ENCODE data around the gene SMAD3.

DNA sequence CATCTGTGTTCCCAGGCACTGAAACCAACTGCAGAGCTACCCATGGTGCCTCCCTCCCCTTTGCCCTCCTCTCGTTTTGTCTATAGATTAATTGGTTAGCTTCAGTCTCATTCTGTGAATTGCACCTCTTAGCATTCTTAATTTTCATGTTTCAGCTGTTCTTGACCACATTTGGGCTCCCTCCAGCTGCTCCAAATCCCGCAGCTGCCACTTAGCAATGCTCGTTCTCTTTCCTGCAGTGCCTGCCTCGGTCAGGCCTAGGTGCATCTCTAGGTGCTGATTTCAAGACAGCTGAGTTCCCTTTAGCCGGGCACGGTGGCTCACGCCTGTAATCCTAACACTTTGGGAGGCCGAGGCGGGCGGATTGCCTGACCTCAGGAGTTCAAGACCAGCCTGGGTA, 47.0 kb upstream of the SMAD3 start:
- TF ChIP-seq, protein P1, sequence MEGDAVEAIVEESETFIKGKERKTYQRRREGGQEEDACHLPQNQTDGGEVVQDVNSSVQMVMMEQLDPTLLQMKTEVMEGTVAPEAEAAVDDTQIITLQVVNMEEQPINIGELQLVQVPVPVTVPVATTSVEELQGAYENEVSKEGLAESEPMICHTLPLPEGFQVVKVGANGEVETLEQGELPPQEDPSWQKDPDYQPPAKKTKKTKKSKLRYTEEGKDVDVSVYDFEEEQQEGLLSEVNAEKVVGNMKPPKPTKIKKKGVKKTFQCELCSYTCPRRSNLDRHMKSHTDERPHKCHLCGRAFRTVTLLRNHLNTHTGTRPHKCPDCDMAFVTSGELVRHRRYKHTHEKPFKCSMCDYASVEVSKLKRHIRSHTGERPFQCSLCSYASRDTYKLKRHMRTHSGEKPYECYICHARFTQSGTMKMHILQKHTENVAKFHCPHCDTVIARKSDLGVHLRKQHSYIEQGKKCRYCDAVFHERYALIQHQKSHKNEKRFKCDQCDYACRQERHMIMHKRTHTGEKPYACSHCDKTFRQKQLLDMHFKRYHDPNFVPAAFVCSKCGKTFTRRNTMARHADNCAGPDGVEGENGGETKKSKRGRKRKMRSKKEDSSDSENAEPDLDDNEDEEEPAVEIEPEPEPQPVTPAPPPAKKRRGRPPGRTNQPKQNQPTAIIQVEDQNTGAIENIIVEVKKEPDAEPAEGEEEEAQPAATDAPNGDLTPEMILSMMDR (conservative IDR thresholded peaks at IDR 0.05) = no peak
- TF ChIP-seq ZFX (IDR thresholded peaks at IDR 0.05) = no peak

Data from C4-2B (cell line).